Sciatic nerve (tissue), 2 donors: ENCODE results near the gene LNP1. TPM values are rescaled to one million over a fixed set of nuclear protein-coding genes. Genes with fewer than 3 reads are reported as not detected.
"Not testable (repeated sequence)": the region's sequence is repeated elsewhere in the genome, so short reads cannot be mapped to it uniquely, and the experiment has no call there.

Source experiments
- ATAC-seq: fragments of 200-7000 bp; cut with Tn5 transposase; one replicate; pipeline ENCODE4 v1.9.1; 2020; ENCODE audit warnings: mild to moderate bottlenecking, moderate library complexity
- DNase-seq: peaks from one replicate; pipeline ENCODE4 v3.0.0-alpha.2; 2020; ENCODE audit warnings: low spot score
- intact Hi-C: fragments of 100-400 bp; cut with DNase I; formaldehyde crosslinking; loops from one replicate; pipeline ENCODE4 v1.14.2; 2022
- total RNA-seq: library from RNA; stranded (reverse); fragmentation: NEBNext Ultra II Directional; extraction: Animal tissue kit (Norgen Biotek cat#: 25700); gene quantifications from one replicate; pipeline ENCODE4 v1.2.1, GENCODE V29; 2021
- donor health status: DM: no; HTN: no; CAD: no.
- donor health status: DM: no; HTN: no; CAD: no.

The LNP1 gene, protein sequence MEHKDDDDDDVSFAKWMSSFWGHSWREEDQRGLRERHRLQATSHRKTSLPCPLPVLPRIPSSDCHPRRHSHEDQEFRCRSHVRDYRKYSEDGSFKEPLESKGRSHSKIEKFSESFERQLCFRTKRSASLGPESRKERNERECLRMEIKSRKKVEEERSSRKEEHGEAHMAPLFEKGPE
- total RNA-seq = 3.4 TPM

DNA sequence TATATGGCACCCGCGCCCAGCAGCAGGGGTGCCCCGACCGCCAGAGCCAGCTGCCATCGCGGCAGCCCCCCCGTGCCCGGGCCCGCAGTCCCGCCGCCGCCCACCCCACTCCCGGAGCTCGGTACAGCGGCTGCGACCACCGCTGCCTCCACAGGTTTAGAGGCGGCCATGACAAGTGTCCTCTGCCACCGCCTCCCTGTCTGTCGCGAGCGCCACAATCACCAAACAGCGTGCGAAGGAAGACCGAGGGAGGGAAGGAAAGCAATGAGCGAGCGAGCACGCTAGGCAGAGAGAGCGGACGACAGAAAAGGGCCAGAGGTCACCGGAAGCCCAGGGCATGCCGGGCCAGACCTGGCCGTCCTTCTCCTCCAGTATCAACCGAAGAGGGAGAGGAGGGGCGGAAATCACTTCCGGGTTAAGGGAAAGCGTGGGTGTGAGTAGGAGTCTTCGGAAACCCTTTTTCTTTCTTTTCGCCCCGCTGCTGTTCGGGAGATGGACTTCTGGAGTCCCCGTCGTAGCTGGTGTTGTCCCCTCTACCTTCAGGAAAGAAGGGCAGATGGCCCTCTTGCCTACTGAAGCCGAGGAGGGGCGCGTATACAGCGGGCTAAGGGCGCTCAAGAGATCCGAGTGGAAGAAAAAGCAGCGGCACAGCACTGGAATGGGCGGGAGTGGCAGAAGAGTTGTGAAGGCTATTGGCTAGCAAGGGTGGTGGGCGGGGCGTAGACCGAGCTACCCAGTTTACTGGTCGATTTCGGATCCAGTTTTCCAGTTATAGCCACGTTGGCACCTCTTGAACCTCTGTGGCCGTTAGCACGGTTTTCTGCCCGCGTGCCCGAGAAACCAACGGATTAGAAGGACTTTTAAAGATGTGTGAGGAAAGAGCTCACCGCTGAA, at the start of gene LNP1, which contains the start of gene TOMM70:
Gene LNP1, plus strand, starts transcription at position 760 of the 894 bp plus-strand sequence. CDS start 28,191 bp downstream, outside the sequence.
Gene TOMM70, minus strand, starts transcription at position 310 of the 894 bp plus-strand sequence. Its CDS starts 140 bp downstream, at position 170.
- DNase-seq = peak; percentile 98
- intact Hi-C loops = no loop called here
- ATAC-seq = peak; percentile 99

GRCh38 chr3:100351770-100352169, 49.6 kb upstream of the LNP1 start:
- intact Hi-C loops, ATAC-seq: not testable (repeated sequence)

DNA sequence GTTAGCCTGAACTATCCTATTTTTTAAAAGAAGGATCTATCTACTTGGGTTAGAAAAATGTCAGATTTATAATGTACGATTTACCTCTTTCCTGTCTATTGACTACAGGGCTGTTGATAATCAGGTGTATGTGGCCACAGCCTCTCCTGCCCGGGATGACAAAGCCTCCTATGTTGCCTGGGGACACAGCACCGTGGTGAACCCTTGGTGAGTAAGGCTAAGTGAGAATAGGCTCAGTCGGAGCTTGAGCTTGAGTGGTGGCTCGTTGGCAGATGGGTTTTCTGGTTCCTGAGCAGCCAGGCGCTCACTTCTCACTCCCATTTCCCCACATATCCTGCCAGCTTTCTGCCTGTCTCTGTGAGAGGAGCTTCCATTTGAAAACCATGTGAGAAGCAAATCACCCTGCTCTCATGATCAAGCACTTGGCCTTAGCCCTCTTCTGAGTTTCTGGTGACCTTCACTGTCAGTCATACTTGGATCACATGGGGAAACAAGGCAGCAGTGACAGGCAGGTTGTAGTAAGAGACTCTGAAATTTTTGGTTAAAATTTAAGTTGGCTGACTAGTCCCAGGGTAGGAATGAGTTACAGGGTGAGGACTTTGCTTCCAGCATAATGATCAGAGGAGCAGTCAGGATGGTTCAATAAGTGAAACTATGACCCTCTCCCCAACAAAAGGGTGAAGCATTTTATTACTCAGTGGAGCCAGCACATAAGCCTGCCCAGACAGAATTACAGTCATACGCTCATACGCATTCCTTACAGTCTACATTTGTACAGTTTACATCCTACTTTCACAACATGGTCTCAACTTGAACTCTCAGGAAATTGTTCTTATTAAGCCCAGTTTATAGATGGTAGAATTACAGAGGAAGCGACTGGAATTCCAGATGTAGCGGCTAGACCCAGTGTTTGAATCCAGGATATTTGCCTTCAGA, 48.8 kb upstream of the LNP1 start:
- intact Hi-C loops = no loop called here
- no peak for DNase-seq
- ATAC-seq = no peak

More at GRCh38 chr3:100351770-100352169, 49.6 kb upstream of the LNP1 start:
- not testable (repeated sequence) for DNase-seq

- DNase-seq (no peak), ATAC-seq (no peak)
- intact Hi-C loops = no loop called here
Observed at GRCh38 chr3:100354850-100355249, 46.5 kb upstream of the LNP1 start.

DNA sequence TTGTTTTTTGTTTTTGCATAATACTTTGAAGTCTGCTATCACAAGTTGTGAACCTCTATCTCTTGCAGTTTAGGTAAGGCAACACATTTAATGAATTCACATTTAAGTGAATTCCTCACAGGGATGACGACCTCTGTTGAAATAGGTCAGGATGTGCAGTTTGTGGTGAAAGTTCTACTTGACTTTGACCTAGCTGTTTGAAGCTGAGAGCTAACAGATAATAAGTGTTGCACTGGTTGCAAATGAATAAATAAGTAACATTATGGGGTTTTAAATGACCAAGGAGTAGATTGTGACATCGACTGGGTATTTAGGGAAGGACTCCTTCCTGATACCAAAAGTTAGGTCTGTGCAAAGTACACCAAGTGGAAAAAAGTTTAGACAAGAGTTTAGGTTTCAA, 42.9 kb upstream of the LNP1 start:
- DNase-seq = no peak
- ATAC-seq = no peak
- intact Hi-C loops = no loop called here

DNA sequence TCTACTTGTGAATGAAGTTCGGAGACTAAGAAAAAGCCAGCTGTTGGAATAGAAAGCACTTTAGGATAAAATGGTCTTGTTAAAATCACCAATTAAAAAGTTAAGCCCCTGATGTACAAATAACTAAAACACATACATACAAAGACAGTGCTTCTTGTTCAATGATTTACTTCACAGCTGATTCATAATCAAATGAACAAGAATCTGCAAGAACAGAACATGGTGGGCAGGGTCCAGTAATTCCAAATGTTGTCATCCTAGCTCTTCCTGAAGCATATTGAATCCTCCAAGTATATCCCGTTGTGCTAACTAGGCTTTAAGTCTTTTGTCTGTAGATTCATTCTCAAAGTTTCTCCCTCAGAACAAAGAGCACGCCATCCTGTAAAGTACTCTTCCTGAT, 42.3 kb upstream of the LNP1 start:
- intact Hi-C loops = no loop called here
- ATAC-seq = no peak
- no peak for DNase-seq

GRCh38 chr3:100360757-100361496, 40.4 kb upstream of the LNP1 start:
- ATAC-seq = no peak
- intact Hi-C loops = no loop called here
- DNase-seq = no peak

GRCh38 chr3:100361897-100362296, 39.4 kb upstream of the LNP1 start:
- no peak for DNase-seq
- no peak for ATAC-seq
- intact Hi-C loops = no loop called here

- DNase-seq = no peak
- ATAC-seq = no peak
- intact Hi-C loops = no loop called here
Observed at GRCh38 chr3:100364421-100364820, 36.9 kb upstream of the LNP1 start.

- intact Hi-C loops = no loop called here
- no peak for ATAC-seq
Observed at GRCh38 chr3:100366424-100366823, 34.9 kb upstream of the LNP1 start.

DNA sequence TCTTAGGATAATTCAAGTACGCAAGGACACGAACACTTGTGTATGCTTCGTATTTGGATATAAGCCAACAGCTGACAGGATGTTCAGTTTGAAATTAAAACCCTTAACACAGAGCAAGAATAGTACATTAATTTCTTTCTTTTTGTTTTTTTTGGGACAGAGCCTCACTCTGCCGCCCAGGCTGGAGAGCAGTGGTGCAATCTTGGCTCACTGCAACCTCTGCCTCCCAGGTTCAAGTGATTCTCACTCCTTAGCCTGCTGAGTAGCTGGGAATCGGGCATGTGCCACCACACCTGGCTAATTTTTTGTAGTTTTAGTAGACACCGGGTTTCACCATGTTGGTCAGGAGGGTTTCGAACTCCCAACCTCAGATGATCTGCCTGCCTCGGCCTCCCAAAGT, 32.9 kb upstream of the LNP1 start:
- ATAC-seq = no peak
- DNase-seq = no peak
- intact Hi-C loops = no loop called here

More at GRCh38 chr3:100366424-100366823, 34.9 kb upstream of the LNP1 start:
- no peak for DNase-seq

GRCh38 chr3:100370756-100371155, 30.6 kb upstream of the LNP1 start:
- DNase-seq = no peak

GRCh38 chr3:100374521-100374920, 26.8 kb upstream of the LNP1 start:
- ATAC-seq = no peak
- intact Hi-C loops = no loop called here

More at GRCh38 chr3:100370756-100371155, 30.6 kb upstream of the LNP1 start:
- ATAC-seq = no peak
- intact Hi-C loops = no loop called here

DNA sequence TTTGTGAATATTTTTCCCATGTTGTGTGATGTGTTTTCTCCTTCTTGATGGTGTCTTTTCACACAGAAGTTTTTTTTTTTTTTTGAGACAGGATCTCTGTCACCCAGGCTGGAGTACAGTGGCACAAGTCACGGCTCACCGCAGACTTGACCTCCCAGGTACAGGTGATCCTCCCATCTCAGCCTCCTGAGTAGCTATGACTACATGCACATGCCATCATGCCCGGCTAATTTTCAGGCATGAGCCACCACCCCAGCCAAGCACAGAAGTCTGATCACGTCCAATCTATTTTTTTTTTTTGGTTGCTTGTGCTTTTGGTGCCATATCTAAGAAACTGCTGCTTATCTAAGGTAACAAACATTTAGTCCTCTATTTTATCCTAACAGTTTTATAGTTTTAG, 25.0 kb upstream of the LNP1 start:
- ATAC-seq (no peak), DNase-seq (no peak)
- intact Hi-C loops = no loop called here

More at GRCh38 chr3:100374521-100374920, 26.8 kb upstream of the LNP1 start:
- DNase-seq = no peak

DNA sequence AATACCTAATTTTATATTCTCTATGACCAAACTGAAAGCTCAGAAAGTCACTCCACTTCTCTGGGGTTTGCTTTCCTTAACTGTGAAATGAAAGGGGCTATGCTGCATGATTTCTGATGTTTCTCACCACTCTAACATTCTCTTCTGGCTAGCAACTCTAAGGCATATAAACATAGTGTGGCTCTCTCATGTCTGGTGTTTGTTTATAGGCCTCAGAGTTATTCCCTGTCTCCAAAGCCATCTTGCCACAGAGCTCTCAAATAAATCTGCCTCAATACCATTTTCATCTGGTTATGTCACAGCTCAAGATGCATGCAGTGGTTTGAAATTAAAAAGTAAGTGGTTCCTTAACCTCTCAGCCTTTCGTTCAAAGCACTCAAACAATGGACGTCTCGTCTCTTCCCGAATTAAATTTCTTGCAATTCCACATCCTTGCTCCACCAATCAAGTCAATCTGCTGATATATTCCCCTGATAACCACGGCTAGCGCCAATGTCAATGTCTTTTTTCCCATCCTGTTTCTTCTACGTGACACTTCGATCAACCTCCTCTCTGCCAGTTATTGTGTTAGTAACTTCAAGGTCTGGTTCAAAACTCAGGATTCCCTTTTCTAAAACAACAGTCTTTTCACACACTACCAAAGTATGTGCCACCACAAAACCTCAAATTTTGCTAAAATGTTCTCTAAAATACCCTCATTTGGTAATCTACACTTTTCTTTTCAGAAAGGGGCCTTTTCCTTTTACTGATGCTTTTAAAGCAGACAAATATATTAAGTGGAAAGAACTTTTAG, 16.4 kb upstream of the LNP1 start:
- no peak for DNase-seq
- ATAC-seq = no peak
- intact Hi-C loops = no loop called here

- DNase-seq (no peak), ATAC-seq (no peak)
- intact Hi-C loops = no loop called here
Observed at GRCh38 chr3:100386437-100387074, 14.8 kb upstream of the LNP1 start.

- DNase-seq (no peak), ATAC-seq (no peak)
- intact Hi-C loops = no loop called here
Observed at GRCh38 chr3:100389025-100389424, 12.3 kb upstream of the LNP1 start.
